HG03571 (cell line): ENCODE measurements around the gene EIF2S2.
"Not testable (repeated sequence)": the region's sequence is repeated elsewhere in the genome, so short reads cannot be mapped to it uniquely, and the experiment has no call there.

ENCODE experiments used
- ATAC-seq: cut with Tn5 transposase; IDR thresholded peaks from one replicate; pipeline ENCODE4 v1.9.1; 2021; ENCODE audit not compliant: unreplicated experiment

The EIF2S2 gene, protein sequence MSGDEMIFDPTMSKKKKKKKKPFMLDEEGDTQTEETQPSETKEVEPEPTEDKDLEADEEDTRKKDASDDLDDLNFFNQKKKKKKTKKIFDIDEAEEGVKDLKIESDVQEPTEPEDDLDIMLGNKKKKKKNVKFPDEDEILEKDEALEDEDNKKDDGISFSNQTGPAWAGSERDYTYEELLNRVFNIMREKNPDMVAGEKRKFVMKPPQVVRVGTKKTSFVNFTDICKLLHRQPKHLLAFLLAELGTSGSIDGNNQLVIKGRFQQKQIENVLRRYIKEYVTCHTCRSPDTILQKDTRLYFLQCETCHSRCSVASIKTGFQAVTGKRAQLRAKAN

DNA sequence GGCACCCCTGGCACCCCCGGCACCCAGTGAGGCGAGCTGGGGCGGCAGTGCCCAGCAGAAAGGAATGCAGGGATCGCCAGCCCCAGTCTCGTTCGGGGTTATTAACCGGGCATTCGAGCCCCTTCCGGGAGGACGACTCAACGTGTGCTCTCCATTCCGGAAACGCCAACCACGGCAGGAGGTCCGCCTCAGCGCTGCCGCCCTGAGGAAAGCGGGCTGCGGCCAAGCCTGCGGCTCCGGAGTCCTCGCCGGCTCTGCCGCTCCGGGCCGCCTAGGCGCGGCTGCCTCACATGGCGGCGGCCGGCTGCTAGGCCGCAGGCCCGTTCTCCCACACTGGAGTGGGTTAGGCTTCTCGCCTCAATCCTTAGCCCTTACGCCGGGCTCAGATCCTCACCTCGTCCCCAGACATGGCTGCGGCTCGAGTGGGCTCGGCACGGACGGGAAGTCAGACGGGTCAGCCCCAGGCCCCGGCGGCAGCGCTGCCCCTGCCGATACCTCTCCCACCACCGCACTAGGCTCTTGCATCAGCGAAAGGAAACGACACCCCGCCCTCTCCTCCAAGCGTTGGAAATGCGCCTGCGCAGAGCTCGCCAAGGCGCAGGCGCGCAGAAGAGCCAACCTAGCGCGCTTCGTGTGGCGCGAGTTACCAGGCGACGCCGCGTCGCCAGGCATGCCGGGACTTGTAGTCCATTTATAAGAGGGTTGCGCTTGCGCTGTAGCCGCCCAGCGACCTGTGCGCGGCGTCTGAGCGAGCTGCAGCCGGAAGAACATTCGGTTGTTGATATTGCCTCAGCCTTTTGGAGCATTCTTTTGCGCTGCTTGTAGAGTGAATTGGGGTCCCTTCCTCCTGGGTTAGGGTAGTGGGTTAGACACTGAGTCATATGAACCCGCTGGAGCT is at the start of gene EIF2S2:
Gene EIF2S2 (minus strand): TSS at position 542 of the 898 bp plus-strand sequence. CDS start 133 bp downstream, at position 409.
- peak; percentile 76 for ATAC-seq

DNA sequence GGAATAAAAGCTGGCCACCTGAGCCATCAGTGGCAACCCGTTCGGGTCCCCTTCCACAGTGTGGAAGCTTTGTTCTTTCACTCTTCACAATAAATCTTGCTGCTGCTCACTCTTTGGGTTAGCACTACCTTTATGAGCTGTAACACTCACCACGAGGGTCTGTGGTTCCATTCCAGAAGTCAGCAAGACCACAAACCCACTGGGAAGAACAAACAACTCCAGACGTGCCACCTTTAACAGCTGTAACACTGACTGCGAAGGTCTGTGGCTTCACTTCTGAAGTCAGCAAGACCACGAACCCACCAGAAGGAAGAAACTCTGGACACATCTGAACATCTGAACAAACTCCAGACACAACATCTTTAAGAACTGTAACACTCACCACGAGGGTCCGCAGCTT is 45.7 kb upstream of the EIF2S2 start:
- not testable (repeated sequence) for ATAC-seq

DNA sequence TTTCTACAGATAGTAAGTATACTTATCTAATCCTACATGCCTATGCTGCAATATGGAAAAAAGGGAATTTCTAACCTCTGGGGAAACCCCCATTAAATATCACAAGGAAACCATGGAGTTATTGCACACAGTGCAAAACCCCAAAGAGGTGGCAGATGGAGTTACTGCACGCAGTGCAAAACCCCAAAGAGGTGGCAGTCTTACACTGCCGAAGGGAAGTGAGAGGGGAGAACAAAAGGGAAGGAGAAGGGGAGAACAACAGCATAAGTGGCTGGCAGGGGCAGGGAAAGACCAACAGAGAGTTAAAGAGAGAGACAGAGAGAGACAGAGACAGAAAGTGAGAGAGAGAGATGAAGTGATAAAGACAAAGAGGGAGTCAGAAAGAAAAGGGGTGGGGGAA is 43.8 kb upstream of the EIF2S2 start:
- ATAC-seq: no peak

DNA sequence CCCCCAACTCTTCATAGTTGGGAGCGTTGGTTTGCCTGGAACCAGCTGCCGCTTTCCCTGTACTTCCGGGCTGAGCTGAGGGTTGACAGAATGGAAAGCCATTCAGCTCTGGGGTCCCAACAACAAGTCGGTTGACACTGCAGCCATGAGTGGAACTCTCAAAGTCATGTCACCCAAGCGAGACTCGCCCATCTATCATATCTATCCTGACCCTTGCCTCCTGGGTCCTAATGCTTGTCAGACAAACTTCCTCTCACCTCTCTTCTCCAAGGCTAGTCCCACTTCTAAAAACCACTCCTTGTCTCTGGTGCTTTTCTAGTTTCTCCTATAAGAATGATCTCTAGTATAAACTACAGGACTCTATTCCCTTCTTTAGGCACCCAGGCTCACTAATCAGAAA is 41.1 kb upstream of the EIF2S2 start:
- ATAC-seq: not testable (repeated sequence)

DNA sequence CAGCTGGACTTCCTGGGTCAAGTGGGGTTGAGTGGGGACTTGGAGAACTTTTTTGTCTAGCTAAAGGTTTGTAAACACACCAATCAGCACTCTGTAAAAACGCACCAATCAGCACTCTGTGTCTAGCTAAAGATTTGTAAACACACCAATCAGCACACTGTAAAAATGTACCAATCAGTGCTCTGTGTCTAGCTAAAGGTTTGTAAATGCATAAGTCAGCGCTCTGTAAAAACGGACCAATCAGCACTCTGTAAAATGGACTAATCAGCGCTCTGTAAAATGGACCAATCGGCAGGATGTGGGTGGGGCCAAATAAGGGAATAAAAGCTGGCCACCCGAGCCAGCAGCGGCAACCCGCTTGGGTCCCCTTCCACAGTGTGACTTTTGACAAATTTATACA is 40.0 kb upstream of the EIF2S2 start:
- ATAC-seq: not testable (repeated sequence)

DNA sequence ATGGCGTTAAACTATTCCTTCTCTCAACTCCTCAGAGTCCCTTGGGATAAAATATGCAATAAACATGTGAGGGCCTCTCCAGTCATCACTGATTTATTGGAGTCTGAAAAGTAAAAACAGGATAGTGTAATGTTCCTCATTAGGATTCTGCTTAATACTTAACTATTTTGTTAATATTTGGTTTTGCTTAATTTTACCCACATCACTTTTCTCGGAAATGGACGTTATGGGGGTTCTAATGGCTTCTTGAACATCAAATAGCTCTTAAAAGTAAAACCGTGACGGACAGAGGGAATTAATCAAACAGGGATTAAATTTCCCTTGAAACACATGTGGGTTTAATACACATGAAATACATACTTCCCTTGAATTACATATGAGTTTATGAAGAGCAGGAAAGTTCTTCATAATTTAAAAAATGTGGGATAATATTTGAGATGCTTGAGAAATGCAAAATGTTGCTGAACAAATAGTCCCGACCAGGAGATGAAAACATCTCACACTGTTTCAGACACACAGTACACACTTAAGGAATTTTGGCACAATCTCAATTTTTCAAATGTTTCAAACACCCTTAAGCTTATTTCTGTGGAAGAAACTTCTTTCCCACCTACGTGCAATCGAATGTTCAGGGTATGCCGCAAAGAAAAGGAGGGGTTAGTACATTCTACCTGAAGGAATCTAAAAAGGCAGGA is 38.4 kb upstream of the EIF2S2 start:
- no peak for ATAC-seq

DNA sequence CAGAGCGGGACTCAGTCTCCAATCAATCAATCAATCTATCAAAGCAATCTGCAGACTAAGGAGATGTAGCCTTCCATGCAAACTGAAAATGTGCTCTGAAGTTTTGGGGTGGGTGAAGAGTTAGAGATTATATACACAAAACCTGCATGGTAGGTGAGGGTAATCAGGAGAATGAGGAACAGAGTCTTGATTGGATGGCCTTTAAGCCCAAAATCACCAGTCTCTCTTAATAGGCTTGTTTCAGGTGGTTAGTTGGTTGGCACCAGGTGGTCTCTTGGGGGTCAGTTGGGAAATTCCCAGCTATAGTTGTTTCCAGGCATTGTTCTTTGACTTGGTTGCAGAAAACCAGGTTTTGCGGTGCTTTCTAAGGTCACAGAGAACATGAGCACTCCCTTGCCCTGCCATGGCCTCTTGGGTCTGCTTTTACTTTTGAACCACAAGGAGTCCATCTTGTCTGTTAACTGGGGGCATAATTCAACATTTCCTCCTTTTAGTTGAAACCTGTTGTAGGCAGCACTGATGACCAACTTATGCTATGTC is 33.3 kb upstream of the EIF2S2 start:
- no peak for ATAC-seq

DNA sequence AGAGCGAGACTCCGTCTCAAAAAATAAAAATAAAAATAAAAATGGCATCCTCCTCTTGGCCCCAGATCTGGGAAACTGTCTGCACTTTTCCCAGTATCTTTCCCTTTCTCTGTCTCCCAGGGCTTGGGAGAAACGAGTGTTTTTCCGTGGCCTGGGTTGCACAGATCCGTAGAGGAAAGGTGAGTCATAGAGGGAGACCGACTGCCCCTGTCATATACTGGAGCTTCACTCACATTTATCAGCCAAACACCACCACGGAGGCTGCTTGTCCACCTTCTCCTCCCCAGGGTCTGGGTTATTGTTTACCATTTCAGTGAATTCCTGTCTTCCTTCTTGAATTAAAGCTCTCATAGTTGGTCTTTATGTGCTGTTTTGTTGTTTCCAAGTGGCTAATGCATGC is 31.9 kb upstream of the EIF2S2 start:
- no peak for ATAC-seq

DNA sequence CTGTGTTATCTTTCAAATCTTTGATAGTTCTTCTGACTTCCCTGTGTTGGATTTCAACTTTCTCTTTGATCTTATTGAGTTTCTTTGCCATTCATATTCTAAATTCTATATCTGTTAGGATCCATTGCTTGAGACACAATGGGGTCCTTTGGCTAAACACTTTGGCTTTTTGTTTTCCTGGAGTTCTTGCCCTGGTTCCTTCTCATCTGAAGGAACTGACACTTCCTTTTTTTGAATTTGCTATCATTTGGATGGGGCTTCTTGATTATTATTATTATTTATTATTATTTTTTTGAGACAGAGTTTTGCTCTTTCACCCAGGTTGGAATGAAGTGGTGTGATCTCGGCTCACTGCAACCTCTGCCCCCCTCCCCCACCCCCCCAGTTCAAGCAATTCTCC is 30.1 kb upstream of the EIF2S2 start:
- ATAC-seq: no peak

DNA sequence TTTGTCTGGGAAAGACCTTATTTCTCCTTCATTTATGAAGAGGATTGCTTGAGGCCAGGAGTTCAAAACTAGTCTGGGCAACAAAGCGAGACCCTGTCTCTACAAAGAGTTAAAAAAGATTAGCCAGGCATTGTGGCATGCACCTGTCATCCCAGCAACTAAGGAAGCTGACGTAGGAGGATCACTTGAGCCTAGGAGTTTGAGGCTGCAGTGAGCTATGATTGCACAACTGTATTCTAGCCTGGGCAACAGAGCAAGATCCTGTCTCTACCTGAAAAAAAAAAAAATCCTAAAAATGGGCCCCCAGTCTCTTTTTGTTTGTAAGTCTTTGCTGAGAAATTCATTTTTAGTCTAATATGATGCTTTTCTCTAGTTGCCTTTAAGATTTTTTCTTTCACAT is 29.2 kb upstream of the EIF2S2 start:
- ATAC-seq: no peak

DNA sequence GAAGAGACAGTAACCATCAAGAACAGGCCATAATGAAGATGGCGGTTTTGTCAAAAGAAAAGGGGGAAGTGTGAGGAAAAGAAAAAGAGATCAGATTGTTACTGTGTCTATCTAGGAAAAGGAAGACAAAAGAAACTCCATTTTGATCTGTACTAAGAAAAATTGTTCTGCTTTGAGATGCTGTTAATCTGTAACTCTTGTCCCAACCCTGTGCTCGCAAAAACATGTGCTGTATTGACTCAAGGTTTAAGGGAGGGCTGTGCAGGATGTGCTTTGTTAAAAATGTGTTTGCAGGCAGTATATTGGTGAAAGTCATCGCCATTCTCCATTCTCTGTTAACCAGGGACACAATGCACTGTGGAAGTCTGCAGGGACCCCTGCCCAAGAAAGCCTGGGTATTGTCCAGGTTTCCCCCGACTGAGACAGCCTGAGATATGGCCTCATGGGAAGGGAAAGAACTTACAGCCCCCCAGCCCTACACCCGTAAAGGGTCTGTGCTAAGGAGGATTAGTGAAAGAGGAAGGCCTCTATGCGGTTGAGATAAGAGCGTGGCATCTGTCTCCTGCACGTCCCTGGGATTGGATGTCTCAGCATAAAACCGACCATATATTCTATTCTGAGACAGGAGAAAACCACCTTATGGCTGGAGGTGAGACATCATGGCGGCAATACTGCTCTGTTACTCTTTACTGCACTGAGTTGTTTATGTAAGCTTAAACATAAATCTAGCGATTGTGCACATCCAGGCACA is 23.7 kb upstream of the EIF2S2 start:
- not testable (repeated sequence) for ATAC-seq

DNA sequence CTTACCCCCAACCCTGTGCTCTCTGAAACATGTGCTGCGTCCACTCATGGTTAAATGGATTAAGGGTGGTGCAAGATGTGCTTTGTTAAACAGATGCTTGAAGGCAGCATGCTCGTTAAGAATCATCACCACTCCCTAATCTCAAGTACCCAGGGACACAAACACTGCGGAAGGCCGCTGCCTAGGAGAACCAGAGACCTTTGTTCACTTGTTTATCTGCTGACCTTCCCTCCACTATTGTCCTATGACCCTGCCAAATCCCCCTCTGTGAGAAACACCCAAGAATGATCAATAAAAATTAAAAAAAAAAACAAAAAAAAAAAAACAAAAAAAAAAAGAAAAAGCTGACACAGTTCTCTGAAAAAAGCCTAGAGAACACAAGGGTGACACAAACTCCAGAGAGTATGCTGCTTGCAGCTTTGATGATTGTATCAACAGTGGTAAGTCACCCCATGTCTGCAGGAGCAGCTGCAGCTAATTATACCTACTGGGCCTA is 21.4 kb upstream of the EIF2S2 start:
- ATAC-seq: not testable (repeated sequence)

DNA sequence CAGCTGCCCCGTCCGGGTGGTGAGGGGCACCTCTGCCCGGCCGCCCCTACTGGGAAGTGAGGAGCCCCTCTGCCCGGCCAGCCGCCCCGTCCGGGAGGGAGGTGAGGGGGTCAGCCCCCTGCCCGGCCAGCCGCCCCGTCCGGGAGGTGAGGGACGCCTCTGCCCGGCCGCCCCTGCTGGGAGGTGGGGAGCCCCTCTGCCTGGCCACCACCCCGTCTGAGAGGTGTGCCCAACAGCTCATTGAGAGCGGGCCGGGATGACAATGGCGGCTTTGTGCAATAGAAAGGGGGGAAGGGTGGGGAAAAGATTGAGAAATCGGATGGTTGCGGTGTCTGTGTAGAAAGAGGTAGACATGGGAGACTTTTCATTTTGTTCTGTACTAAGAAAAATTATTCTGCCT is 20.9 kb upstream of the EIF2S2 start:
- ATAC-seq: not testable (repeated sequence)

DNA sequence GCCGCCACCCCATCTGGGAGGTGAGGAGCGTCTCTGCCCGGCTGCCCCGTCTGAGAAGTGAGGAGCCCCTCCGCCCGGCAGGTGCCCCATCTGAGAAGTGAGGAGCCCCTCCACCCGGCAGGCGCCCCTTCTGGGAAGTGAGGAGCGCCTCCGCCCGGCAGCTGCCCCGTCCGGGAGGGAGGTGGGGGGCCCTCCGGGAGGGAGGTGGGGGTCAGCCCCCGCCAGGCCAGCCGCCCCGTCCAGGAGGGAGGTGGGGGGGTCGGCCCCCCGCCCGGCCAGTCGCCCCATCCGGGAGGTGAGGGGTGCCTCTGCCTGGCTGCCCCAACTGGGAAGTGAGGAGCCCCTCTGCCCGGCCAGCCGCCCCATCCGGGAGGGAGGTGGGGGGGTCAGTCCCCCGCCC is 20.4 kb upstream of the EIF2S2 start:
- not testable (repeated sequence) for ATAC-seq

DNA sequence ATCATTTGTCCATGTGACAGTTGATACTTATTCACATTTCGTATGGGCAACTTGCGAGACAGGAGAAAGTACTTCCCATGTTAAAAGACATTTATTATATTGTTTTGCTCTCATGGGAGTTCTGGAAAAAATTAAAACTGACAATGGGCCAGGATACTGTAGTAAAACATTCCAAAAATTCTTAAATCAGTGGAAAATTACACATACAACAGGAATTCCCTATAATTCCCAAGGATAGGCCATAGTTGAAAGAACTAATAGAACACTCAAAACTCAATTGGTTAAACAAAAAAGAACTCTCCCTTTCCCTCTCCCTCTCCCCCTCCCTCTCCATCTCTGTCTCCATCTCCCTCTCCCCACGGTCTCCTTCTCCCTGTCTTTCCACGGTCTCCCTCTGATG is 19.4 kb upstream of the EIF2S2 start:
- ATAC-seq: no peak

DNA sequence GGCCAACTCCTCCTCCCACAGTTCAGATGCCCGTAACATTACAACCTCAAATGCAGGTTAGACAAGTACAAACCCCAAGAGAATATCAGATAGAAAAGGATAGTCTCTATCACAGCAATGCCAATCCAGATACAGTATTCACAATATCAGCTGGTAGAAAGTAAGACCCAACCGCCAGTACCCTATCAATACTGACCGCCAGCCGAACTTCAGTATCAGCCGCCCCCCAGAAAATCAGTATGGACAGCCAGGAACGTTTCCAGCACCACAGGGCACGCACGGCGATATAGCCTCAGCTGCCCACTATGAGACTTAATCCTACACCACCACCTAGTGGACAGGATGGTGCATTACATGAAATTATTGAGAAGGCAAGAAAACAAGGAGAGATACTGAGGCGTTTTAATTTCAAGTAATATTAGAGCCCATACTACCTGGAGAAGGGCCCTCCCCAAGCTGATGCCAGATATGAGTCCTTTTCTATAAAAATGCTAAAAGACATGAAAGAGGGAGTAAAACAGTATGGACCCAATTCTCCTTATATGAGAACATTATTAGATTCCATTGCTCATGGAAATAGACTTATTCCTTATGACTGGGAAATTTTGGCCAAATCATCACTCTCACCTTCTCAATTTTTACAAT is 17.6 kb upstream of the EIF2S2 start:
- no peak for ATAC-seq

DNA sequence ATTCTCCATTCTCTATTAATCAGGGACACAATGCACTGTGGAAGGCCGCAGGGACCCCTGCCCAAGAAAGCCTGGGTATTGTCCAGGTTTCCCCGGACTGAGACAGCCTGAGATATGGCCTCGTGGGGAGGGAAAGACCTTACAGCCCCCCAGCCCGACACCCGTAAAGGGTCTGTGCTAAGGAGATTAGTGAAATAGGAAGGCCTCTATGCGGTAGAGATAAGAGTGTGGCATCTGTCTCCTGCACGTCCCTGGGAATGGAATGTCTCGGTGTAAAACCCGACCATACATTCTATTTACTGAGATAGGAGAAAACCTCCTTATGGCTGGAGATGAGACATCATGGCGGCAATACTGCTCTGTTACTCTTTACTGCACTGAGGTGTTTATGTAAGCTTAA is 15.7 kb upstream of the EIF2S2 start:
- no peak for ATAC-seq

DNA sequence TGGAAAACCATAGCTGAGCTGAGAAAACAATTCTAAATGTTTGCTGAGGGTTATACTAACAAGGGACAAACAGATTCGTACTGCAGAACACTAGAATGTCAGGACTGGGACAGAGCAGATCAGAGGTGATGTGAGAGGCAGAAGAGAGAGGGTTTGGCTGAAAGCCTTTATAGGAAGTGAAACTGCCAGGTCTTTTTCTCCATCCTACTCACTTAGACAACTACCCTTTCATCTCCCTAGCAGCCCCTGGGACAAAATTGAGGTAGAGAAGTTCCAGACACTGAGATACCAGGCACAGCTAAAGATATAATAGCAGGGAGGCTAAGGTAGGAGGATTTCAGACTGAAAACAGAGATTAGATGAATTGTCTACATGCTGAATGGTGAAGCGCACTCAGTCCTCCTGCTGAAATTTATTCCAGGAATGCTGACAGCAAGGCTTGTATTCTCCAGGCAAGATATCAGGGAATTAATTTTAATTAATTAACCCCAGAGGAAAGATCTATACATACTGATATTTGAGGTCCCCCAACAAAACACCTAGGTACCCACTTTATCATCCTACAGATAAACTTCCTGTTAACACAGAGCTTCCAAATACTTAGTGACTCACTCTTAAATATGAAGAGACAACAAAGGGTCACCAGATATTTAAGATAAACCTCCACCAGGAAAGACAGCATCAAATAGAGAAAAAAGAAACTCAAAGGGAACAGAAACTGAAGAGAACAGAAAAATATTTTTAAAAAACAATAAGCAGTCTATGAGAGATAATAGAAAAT is 12.6 kb upstream of the EIF2S2 start:
- ATAC-seq: no peak

DNA sequence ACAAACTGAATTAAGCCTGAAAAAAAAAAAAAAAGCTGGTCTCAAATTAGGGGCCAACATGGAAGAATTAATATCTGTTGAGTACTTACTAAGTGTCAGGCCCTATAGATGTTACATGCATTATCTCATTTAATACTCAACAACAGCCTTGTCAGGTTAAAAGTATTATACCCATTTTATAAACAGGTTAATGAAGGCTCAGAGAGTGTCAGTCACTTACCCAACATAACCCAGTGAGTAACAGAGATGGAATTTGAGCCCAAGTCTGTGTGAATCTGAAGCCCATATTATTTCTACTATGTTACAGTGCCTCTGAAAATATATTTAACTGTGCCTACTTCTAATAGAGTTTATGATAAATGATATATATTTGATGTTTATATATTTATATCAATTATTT is 11.3 kb upstream of the EIF2S2 start:
- no peak for ATAC-seq
